Superior temporal gyrus (tissue), 1 donor: ENCODE results near the gene CRAT.

Experiments
- DNase-seq: peaks from one replicate; pipeline ENCODE4 v3.0.0-alpha.2; 2016; ENCODE audit errors: extremely low spot score

Gene CRAT

GRCh38 chr9:129109952-129110739, 447 bp downstream of the CRAT start:
- DNase-seq: peak; percentile 11

GRCh38 chr9:129109537-129109903, 1.1 kb downstream of the CRAT start:
- DNase-seq: no peak

GRCh38 chr9:129108805-129109536, 1.6 kb downstream of the CRAT start:
- no peak for DNase-seq

GRCh38 chr9:129108083-129108804, 2.3 kb downstream of the CRAT start:
- DNase-seq: no peak

GRCh38 chr9:129107651-129108050, 2.9 kb downstream of the CRAT start:
- no peak for DNase-seq

- DNase-seq: no peak
Measured at GRCh38 chr9:129105857-129106694, 4.5 kb downstream of the CRAT start.

- no peak for DNase-seq
Measured at GRCh38 chr9:129104051-129104450, 6.5 kb downstream of the CRAT start.

- no peak for DNase-seq
Measured at GRCh38 chr9:129103595-129103965, 7.0 kb downstream of the CRAT start.

GRCh38 chr9:129102791-129103594, 7.6 kb downstream of the CRAT start:
- peak; percentile 38 for DNase-seq

- DNase-seq: no peak
Measured at GRCh38 chr9:129102095-129102525, 8.5 kb downstream of the CRAT start.

- DNase-seq: no peak
Measured at GRCh38 chr9:129101279-129101678, 9.3 kb downstream of the CRAT start.

GRCh38 chr9:129100383-129101169, 10.0 kb downstream of the CRAT start:
- no peak for DNase-seq

- no peak for DNase-seq
Measured at GRCh38 chr9:129098328-129098727, 12.3 kb downstream of the CRAT start.

GRCh38 chr9:129097671-129098306, 12.8 kb downstream of the CRAT start:
- no peak for DNase-seq

- DNase-seq: no peak
Measured at GRCh38 chr9:129095908-129096307, 14.7 kb downstream of the CRAT start.

- DNase-seq: no peak
Measured at GRCh38 chr9:129095170-129095667, 15.4 kb downstream of the CRAT start.

- no peak for DNase-seq
Measured at GRCh38 chr9:129094387-129095169, 16.0 kb downstream of the CRAT start.

- DNase-seq: no peak
Measured at GRCh38 chr9:129093602-129094386, 16.8 kb downstream of the CRAT start.
